ENCODE results near the gene ZNF394. TPM values are rescaled to one million over a fixed set of nuclear protein-coding genes. Genes with fewer than 3 reads are reported as not detected.

Gene ZNF394
- total RNA-seq, 1 experiment from 2014 or later: 24.2 TPM

DNA sequence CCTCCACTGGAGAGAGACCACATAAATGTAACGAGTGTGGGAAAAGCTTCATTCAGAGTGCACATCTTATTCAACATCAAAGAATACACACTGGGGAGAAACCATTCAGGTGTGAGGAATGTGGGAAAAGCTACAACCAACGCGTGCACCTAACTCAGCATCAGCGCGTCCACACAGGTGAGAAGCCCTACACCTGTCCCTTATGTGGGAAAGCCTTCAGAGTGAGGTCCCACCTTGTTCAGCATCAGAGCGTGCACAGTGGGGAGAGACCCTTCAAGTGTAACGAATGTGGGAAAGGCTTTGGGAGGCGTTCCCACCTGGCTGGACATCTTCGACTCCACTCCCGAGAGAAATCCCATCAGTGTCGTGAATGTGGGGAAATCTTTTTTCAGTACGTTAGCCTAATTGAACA lies 31.3 kb upstream of the ZNF394 start:
- H2BK12ac ChIP-seq (ENCODE audit: insufficient read length, low read depth, low read length): no peak overlapping the region
- no peak overlapping the region for H3K56ac ChIP-seq (ENCODE audit: insufficient read length, low read depth, low read length)
- H3K27me3 ChIP-seq (ENCODE audit: insufficient read depth, low read length): no peaks in the 10 kb centered on the region
- H4K91ac ChIP-seq (ENCODE audit: insufficient read length, low read depth, low read length): no peak overlapping the region
- Mint-ChIP-seq H3K9me3 (peaks cover 69 to 77% of the 10 kb centered on the region in 2 experiments), H3K4me3 (no peak overlapping the region), H3K4me1 (no peaks in the 10 kb centered on the region), H3K36me3 (ENCODE audit: insufficient read depth in 1 of 3, low read depth in 3 of 3) (peaks cover 73 to 75% (median 75%) of the 10 kb centered on the region in 3 experiments), H3K27ac (no peak overlapping the region), H3K27me3 (ENCODE audit: low read depth) (peaks cover 7% of the 10 kb centered on the region)
- H2BK20ac ChIP-seq (ENCODE audit: low read depth, low read length, poor library complexity, severe bottlenecking): no peak overlapping the region
- no peak overlapping the region for H3K4me2 ChIP-seq (ENCODE audit: insufficient read depth, insufficient read length, low read length)
- no peak overlapping the region for H3K27ac ChIP-seq (ENCODE audit: insufficient read length, low read depth, low read length)
- no peak overlapping the region for H3T11ph ChIP-seq (ENCODE audit: low read length)
- no CpG with 5 or more reads among the region's 12 CpGs for WGBS (ENCODE audit: extremely low coverage, insufficient read length, low lambda C conversion rate)
- no peak overlapping the region for H3K14ac ChIP-seq (ENCODE audit: insufficient read depth, low read length)
- H3K79me1 ChIP-seq (ENCODE audit: insufficient read depth, low read depth, low read length, poor library complexity, severe bottlenecking): no peaks in the 10 kb centered on the region
- no peak overlapping the region for H2BK5ac ChIP-seq (ENCODE audit: insufficient read length, low read length)
- H3K4me1 ChIP-seq (ENCODE audit: insufficient read depth, low read length): no peaks in the 10 kb centered on the region
- no peak overlapping the region for H3K9ac ChIP-seq (ENCODE audit: extremely low read depth, insufficient read length, low read length)
- no peak overlapping the region for H4K8ac ChIP-seq (replicated peaks; ENCODE audit: insufficient read length, low read depth, low read length)
- H4K20me1 ChIP-seq (ENCODE audit: control insufficient read depth, insufficient read depth, insufficient read length): no peaks in the 10 kb centered on the region
- H3K18ac ChIP-seq (ENCODE audit: insufficient read length, low read depth, low read length): no peak overlapping the region
- H3K9me3 ChIP-seq (ENCODE audit: control insufficient read depth, low read depth, low read length): peaks cover 55% of the 10 kb centered on the region
- H3K4ac ChIP-seq (ENCODE audit: low read depth, low read length): no peak overlapping the region
- H3K79me2 ChIP-seq (ENCODE audit: insufficient read depth, low read length): no peaks in the 10 kb centered on the region
- DNase-seq: no peak
- TF ChIP-seq, protein P1, sequence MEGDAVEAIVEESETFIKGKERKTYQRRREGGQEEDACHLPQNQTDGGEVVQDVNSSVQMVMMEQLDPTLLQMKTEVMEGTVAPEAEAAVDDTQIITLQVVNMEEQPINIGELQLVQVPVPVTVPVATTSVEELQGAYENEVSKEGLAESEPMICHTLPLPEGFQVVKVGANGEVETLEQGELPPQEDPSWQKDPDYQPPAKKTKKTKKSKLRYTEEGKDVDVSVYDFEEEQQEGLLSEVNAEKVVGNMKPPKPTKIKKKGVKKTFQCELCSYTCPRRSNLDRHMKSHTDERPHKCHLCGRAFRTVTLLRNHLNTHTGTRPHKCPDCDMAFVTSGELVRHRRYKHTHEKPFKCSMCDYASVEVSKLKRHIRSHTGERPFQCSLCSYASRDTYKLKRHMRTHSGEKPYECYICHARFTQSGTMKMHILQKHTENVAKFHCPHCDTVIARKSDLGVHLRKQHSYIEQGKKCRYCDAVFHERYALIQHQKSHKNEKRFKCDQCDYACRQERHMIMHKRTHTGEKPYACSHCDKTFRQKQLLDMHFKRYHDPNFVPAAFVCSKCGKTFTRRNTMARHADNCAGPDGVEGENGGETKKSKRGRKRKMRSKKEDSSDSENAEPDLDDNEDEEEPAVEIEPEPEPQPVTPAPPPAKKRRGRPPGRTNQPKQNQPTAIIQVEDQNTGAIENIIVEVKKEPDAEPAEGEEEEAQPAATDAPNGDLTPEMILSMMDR (conservative IDR thresholded peaks at IDR 0.05): no peak
- H2AFZ ChIP-seq (ENCODE audit: low read length): no peak overlapping the region
- no peak overlapping the region for H2BK15ac ChIP-seq (ENCODE audit: low read depth, low read length)
- no peak overlapping the region for H4K5ac ChIP-seq (ENCODE audit: insufficient read length, low read depth, low read length)
- no peaks in the 10 kb centered on the region for H3K23me2 ChIP-seq (ENCODE audit: insufficient read length, low read depth, low read length, poor library complexity, severe bottlenecking)
- no peak overlapping the region for H2BK120ac ChIP-seq (ENCODE audit: low read depth, low read length, poor library complexity, severe bottlenecking)
- no peak overlapping the region for H3K23ac ChIP-seq (ENCODE audit: insufficient read length, low read depth, low read length)
- no peak overlapping the region for H2AK5ac ChIP-seq (ENCODE audit: insufficient read length, low read length)

Data from H9 (cell line).